ENCODE measurements around the gene RFPL3.

The RFPL3 gene

DNA sequence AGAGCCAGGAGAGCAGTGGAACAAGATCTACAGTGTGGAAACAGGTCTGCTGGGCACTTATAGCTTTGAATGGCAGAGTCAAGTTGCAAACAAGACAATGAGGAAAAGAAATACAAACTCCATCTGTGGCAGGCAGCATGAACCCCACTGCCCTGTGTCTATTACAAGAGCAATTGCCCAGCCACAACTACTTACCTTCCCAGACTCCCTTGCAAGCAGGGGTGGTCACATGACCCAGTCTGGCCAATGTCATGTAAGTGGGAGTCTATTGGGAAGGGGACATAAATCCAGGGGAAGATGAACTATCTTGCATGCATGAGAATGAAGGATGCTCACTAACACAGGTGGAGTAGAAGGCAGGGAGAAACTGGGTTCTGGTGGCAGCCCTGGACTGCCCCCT, 44.1 kb upstream of the RFPL3 start (continued):
- TF ChIP-seq ZNF211 (tag by site-specific recombination; IDR thresholded peaks at IDR 0.05; ENCODE audit: low read depth), result no peak
- TF ChIP-seq KLF10 (tag by site-specific recombination; IDR thresholded peaks at IDR 0.05), result no peak
- TF ChIP-seq ZNF114 (tag by site-specific recombination; IDR thresholded peaks at IDR 0.05), result no peak

DNA sequence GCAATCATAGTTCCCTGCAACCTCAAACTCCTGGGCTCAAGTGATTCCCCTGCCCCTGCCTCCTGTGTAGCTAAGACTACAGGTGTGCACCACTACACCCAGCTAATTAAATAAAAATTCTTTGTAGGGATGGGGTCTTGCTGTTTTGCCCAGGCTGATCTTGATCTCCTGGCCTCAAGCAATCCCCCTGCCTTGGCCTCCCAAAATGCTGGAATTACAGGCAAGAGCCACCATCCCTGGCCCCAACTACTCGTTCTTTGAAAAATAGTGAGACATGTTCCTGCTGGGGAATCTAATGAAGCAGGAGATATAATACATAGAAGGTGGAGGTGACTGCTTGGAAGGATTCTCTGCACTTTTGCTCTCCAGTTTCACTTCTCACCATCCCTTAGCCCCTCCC, 40.1 kb upstream of the RFPL3 start:
- POLR2A ChIA-PET, result no interaction called here
- Histone ChIP-seq H3K4me3 (ENCODE audit: low read depth, low read length) (no peak overlapping the region), H3K4me1 (ENCODE audit: control insufficient read depth, insufficient read depth, low read length) (no peaks in the 10 kb centered on the region), H3K27ac (ENCODE audit: extremely low read depth, low read depth, low read length) (no peak overlapping the region), H3K9me3 (ENCODE audit: control insufficient read depth, insufficient read depth, low read depth, low read length) (no peaks in the 10 kb centered on the region), H3K36me3 (ENCODE audit: control insufficient read depth in 2 of 2, insufficient read depth in 1 of 2, low read length in 2 of 2) (no peaks in the 10 kb centered on the region)
- CTCF ChIA-PET, result interaction anchor here (0.9 kb wide), 1 partner anchor 25 kb away, joined by 4 read pairs; no protein-coding TSS in a partner anchor
- TF ChIP-seq ZNF544 (tag by site-specific recombination; IDR thresholded peaks at IDR 0.05), result no peak
- no peak for TF ChIP-seq ZNF155 (tag by site-specific recombination; IDR thresholded peaks at IDR 0.05)
- TF ChIP-seq YY1 (tag by site-specific recombination; IDR thresholded peaks at IDR 0.05), result no peak
- TF ChIP-seq GLI4 (tag by site-specific recombination; IDR thresholded peaks at IDR 0.05), result no peak
- no peak for TF ChIP-seq ZBTB8A (tag by site-specific recombination; IDR thresholded peaks at IDR 0.05)
- TF ChIP-seq, protein P1, sequence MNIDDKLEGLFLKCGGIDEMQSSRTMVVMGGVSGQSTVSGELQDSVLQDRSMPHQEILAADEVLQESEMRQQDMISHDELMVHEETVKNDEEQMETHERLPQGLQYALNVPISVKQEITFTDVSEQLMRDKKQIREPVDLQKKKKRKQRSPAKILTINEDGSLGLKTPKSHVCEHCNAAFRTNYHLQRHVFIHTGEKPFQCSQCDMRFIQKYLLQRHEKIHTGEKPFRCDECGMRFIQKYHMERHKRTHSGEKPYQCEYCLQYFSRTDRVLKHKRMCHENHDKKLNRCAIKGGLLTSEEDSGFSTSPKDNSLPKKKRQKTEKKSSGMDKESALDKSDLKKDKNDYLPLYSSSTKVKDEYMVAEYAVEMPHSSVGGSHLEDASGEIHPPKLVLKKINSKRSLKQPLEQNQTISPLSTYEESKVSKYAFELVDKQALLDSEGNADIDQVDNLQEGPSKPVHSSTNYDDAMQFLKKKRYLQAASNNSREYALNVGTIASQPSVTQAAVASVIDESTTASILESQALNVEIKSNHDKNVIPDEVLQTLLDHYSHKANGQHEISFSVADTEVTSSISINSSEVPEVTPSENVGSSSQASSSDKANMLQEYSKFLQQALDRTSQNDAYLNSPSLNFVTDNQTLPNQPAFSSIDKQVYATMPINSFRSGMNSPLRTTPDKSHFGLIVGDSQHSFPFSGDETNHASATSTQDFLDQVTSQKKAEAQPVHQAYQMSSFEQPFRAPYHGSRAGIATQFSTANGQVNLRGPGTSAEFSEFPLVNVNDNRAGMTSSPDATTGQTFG (tag by site-specific recombination; IDR thresholded peaks at IDR 0.05; ENCODE audit: borderline replicate concordance), result no peak
- no peak for TF ChIP-seq ZFHX2 (tag by site-specific recombination; conservative IDR thresholded peaks at IDR 0.05)
- no peak for TF ChIP-seq ZNF561 (tag by site-specific recombination; IDR thresholded peaks at IDR 0.05; ENCODE audit: borderline replicate concordance)
- no peak for TF ChIP-seq ZNF660 (tag by site-specific recombination; IDR thresholded peaks at IDR 0.05)
- no peak for TF ChIP-seq ZNF169 (tag by site-specific recombination; IDR thresholded peaks at IDR 0.05)
- no peak for TF ChIP-seq ZNF2 (tag by site-specific recombination; IDR thresholded peaks at IDR 0.05)
- no peak for TF ChIP-seq SP2 (tag by site-specific recombination; IDR thresholded peaks at IDR 0.05)
- TF ChIP-seq ZNF571 (tag by site-specific recombination; IDR thresholded peaks at IDR 0.05), result no peak
- TF ChIP-seq ZBTB17 (tag by site-specific recombination; IDR thresholded peaks at IDR 0.05), result no peak
- no peak for TF ChIP-seq ZNF214 (tag by site-specific recombination; IDR thresholded peaks at IDR 0.05; ENCODE audit: borderline replicate concordance)

DNA sequence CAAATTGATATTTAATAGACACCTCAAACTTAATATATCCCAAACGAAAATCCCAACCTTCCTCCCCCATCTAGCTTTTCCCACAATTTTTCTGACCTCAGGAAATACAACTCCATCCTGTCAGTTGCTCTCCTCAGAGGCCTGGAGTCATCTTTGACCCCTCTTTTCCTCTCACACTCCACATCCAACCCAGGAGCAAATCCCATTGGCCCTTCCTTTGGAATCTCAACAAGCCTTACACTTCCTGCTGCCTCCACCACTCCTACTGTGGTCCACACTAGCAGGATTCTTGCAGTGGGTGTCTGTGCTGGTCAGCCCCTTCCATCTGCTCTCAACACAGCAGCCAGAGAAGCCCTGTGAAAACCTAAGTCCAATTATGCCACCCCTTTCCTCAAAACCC, 39.3 kb upstream of the RFPL3 start:
- H3K9me3 ChIP-seq (ENCODE audit: control insufficient read depth, insufficient read depth, low read depth, low read length), result no peaks in the 10 kb centered on the region
- POLR2A ChIA-PET, result no interaction called here
- no peak overlapping the region for H3K27ac ChIP-seq (ENCODE audit: extremely low read depth, low read depth, low read length)
- no peaks in the 10 kb centered on the region for H3K4me1 ChIP-seq (ENCODE audit: control insufficient read depth, insufficient read depth, low read length)
- H3K4me3 ChIP-seq (ENCODE audit: low read depth, low read length), result no peak overlapping the region
- CTCF ChIA-PET, result interaction anchor here (0.9 kb wide), 1 partner anchor 24 kb away, joined by 4 read pairs; no protein-coding TSS in a partner anchor
- no peaks in the 10 kb centered on the region for H3K36me3 ChIP-seq (ENCODE audit: control insufficient read depth in 2 of 2, insufficient read depth in 1 of 2, low read length in 2 of 2)
- TF ChIP-seq ZNF114 (tag by site-specific recombination; IDR thresholded peaks at IDR 0.05) (no peak), OVOL3 (tag by site-specific recombination; IDR thresholded peaks at IDR 0.05) (no peak), TCF7L2 (IDR thresholded peaks at IDR 0.05; ENCODE audit: borderline replicate concordance, low read depth, low read length) (no peak), ZNF529 (tag by site-specific recombination; IDR thresholded peaks at IDR 0.05; ENCODE audit: insufficient replicate concordance) (no peak), ZNF837 (tag by site-specific recombination; IDR thresholded peaks at IDR 0.05) (no peak), ZNF121 (tag by site-specific recombination; IDR thresholded peaks at IDR 0.05) (no peak), ZSCAN23 (tag by site-specific recombination; IDR thresholded peaks at IDR 0.05) (no peak), ZNF514 (tag by site-specific recombination; IDR thresholded peaks at IDR 0.05) (no peak), ZSCAN30 (tag by site-specific recombination; IDR thresholded peaks at IDR 0.05) (no peak)
- TF ChIP-seq, protein P2, sequence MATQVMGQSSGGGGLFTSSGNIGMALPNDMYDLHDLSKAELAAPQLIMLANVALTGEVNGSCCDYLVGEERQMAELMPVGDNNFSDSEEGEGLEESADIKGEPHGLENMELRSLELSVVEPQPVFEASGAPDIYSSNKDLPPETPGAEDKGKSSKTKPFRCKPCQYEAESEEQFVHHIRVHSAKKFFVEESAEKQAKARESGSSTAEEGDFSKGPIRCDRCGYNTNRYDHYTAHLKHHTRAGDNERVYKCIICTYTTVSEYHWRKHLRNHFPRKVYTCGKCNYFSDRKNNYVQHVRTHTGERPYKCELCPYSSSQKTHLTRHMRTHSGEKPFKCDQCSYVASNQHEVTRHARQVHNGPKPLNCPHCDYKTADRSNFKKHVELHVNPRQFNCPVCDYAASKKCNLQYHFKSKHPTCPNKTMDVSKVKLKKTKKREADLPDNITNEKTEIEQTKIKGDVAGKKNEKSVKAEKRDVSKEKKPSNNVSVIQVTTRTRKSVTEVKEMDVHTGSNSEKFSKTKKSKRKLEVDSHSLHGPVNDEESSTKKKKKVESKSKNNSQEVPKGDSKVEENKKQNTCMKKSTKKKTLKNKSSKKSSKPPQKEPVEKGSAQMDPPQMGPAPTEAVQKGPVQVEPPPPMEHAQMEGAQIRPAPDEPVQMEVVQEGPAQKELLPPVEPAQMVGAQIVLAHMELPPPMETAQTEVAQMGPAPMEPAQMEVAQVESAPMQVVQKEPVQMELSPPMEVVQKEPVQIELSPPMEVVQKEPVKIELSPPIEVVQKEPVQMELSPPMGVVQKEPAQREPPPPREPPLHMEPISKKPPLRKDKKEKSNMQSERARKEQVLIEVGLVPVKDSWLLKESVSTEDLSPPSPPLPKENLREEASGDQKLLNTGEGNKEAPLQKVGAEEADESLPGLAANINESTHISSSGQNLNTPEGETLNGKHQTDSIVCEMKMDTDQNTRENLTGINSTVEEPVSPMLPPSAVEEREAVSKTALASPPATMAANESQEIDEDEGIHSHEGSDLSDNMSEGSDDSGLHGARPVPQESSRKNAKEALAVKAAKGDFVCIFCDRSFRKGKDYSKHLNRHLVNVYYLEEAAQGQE (tag by site-specific recombination; IDR thresholded peaks at IDR 0.05), result no peak
- TF ChIP-seq, protein P3, sequence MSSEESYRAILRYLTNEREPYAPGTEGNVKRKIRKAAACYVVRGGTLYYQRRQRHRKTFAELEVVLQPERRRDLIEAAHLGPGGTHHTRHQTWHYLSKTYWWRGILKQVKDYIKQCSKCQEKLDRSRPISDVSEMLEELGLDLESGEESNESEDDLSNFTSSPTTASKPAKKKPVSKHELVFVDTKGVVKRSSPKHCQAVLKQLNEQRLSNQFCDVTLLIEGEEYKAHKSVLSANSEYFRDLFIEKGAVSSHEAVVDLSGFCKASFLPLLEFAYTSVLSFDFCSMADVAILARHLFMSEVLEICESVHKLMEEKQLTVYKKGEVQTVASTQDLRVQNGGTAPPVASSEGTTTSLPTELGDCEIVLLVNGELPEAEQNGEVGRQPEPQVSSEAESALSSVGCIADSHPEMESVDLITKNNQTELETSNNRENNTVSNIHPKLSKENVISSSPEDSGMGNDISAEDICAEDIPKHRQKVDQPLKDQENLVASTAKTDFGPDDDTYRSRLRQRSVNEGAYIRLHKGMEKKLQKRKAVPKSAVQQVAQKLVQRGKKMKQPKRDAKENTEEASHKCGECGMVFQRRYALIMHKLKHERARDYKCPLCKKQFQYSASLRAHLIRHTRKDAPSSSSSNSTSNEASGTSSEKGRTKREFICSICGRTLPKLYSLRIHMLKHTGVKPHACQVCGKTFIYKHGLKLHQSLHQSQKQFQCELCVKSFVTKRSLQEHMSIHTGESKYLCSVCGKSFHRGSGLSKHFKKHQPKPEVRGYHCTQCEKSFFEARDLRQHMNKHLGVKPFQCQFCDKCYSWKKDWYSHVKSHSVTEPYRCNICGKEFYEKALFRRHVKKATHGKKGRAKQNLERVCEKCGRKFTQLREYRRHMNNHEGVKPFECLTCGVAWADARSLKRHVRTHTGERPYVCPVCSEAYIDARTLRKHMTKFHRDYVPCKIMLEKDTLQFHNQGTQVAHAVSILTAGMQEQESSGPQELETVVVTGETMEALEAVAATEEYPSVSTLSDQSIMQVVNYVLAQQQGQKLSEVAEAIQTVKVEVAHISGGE (tag by site-specific recombination; conservative IDR thresholded peaks at IDR 0.05; ENCODE audit: low read depth), result no peak
